NCI-H146 treated with DMSO at 0.1 percent for 48 hours (cell line): ENCODE results near the gene RUNDC3A.
"Not testable (repeated sequence)": the region's sequence is repeated elsewhere in the genome, so short reads cannot be mapped to it uniquely, and the experiment has no call there.

Experiments
- DNase-seq: peaks from one replicate; lab custom pipeline; 2025; ENCODE audit not compliant: unreplicated experiment; lab: John Stamatoyannopoulos, UW

The RUNDC3A gene

DNA sequence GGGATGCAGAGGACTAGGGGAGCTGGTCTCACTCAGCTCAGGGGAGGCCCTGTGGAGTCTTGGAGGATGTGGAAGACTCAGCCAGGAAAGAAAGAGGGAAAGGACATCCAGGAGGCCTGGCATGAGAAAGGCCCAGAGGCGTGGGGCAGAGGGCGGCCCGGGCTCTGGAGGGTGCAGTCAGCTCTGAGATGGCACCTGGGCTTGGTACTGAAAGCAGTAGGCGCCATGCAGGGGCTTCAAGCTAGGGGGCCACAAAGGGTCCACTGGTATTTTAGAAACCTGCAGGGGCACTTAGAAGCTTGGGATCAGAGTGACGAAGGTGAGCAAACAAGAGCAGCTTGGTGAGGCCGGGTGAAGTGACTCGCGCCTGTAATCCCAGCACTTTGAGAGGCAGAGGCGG lies 49.7 kb downstream of the RUNDC3A start:
- DNase-seq = no peak

DNA sequence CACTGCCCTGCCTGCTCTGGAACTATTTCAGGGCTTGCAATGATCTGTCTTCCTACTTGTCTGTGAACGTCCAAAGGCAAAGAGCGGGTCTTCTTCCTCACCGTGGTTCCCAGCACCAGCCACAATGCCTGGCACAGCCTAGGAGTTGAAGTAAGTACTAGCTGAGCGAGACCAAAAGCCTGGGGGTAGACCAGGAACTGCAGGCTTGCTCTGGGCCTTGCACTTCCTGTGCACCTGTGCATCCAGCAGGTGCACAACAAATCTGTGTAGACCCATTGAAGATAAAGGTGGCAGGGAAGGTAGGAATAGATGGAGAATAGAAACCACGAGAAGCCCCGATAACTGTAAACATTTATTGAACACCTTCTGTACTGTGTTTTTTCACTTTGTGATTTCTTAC lies 50.6 kb downstream of the RUNDC3A start:
- DNase-seq = no peak

DNA sequence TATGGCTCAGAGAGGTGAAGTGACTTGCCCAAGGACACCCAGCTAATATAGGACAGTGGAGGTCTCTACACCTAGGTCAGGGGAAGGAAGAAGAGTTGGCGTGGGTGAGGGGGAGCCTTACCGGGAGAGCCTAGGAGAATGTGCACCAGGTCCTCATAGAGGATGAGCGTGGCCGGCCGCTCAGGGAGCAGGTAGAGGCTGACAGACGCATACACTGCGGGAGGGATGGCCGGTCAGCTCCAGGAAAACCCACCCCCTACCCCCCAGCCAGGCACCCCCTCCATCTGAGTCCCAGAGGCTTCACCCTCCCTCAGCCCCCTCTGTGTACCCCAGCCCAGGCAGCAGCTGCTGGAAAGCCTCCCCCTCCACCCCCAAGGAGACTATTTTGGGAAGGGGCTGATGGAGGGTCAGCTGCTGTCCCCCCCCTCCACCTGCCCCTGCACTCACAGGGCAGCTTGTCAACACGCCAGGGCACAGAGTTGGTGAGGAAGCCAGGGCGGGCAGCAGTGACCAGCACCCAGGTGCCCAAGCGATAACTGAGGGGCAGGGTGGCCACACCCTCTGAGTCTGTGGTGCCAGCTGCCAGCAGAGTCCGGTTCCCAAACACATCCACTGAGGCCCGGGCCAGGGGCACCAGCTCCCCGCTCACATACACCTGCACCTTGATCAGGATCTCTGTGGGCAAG lies 51.2 kb downstream of the RUNDC3A start:
- no peak for DNase-seq

GRCh38 chr17:44360144-44360533 lies 51.7 kb downstream of the RUNDC3A start:
- no peak for DNase-seq

DNA sequence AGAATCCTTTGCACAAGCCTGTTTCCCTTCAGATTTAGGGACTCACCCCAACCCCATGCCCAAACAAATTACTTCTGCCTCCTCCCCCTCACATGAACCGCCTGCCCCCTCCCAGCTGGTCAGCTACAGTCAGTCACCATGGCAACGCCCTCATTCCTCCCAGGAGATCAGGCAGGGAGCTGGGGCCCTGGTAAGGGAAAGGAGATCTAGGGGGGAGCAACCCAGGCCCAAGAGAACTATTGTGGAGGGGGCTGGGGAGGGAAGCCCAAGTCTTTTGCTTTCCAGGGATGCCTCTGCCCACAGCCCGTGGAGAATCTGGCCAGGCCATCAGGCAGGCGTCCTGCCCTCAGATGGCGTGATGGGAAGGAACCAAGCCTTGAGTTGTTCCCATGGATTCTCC lies 52.4 kb downstream of the RUNDC3A start:
- no peak for DNase-seq

GRCh38 chr17:44361292-44362260 lies 53.2 kb downstream of the RUNDC3A start:
- DNase-seq = no peak

DNA sequence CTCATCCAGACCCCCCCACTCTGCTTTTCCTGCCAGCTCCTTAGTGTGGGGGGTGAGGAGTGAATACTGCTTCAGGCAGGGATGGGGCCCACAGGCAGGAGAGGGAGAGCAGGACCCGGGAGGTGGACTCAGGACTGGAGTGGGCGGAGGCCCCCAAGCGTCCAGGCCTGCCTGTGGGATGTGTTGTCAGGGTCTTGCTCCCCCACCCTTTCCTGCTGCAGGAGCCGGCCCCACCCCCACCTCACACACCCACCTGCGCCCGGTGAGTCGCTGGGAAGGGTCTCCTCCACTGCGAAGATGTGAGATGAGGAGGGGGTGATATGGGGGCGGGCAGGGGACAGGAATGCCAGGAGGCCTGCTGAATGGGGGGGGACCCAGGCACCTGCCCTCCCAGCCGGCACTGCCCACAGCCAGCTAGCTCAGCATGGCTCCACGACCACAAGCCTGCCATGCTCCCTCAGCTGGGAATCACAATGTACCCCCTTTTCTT lies 54.1 kb downstream of the RUNDC3A start:
- no peak for DNase-seq

- DNase-seq = peak; percentile 13
Observed at GRCh38 chr17:44362949-44363612, 54.7 kb downstream of the RUNDC3A start.

GRCh38 chr17:44363613-44364159 lies 55.3 kb downstream of the RUNDC3A start, which contains the start of gene FAM171A2:
Gene FAM171A2 (minus strand): TSS chr17:44363853. CDS start chr17:44363714, 139 bp downstream.
- DNase-seq = no peak

DNA sequence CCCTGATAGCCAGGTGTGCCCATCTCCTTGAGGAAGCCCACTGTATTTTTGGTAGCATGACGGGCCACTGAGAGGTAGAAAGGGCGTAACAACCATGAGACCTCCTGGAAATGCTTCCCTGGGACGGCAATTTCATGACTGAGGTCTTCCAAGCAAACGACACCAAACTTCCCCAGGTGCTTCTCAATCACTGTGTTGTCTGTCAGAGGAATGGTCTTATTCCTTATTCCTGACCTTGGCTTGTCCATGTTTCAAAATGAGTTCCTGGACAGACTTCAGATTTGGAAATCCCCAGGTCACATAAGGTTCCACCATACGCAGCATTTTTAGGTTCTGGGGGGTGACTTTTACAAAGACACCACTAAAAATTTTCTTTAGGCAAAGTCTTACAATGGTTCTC lies 56.6 kb downstream of the RUNDC3A start:
- DNase-seq = not testable (repeated sequence)

DNA sequence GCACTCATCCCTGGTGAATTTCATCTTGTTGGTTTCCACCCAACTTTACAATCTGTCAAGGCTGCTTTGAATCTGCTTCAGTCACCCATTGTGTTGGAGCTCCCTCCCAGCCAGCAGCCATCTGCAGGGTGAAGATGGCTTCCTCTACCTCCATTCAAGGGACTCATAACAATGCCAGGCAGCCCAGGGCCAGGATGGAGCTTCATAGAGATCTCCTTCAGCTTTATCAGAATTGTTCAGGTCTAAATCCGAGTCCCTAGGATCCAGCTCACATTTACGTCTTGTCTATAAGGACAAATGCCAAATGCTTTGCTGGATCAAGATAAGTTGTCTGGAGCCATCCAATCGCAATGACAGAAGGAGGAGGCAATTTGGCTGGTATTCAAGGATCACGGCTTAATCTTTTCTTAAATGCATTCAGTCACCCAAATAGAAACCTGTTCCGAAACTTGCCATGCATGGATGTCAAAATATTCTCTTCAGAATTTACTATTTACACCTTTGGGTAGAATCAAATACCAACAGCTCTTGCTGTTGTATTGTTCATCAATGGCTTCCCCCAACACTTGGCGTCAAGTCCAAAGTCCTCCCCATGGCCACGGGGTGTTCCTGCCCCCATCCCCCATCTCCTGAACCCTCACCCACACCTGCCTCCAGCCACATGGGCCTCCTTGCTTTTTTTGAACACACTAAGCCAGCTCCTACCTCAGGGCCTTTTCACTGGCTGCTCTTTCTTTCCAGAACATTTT lies 59.0 kb downstream of the RUNDC3A start:
- no peak for DNase-seq
